ENCODE data around the gene NGEF.

The NGEF gene, protein sequence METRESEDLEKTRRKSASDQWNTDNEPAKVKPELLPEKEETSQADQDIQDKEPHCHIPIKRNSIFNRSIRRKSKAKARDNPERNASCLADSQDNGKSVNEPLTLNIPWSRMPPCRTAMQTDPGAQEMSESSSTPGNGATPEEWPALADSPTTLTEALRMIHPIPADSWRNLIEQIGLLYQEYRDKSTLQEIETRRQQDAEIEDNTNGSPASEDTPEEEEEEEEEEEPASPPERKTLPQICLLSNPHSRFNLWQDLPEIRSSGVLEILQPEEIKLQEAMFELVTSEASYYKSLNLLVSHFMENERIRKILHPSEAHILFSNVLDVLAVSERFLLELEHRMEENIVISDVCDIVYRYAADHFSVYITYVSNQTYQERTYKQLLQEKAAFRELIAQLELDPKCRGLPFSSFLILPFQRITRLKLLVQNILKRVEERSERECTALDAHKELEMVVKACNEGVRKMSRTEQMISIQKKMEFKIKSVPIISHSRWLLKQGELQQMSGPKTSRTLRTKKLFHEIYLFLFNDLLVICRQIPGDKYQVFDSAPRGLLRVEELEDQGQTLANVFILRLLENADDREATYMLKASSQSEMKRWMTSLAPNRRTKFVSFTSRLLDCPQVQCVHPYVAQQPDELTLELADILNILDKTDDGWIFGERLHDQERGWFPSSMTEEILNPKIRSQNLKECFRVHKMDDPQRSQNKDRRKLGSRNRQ

DNA sequence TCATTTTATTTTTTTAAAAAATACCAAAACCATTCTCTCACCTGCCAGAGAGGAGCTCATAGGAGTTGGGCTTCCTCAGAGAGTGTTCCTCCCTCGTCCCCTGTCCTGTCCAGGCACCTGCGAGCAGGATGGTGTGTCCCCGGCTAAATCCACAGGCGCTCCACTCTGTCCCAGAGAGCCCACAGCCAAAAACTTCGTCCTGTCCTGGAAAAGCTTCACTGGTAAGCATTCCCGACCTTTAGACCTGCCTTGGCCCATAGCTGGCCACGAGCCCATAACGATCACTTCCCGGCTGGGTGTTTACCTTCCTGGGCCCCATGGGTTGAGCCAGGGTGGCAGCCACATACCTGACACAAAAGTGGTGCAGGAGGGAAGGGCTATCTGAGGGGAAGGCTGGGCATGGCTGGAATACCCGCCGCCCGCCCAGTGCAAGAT lies at the start of gene NGEF:
TSS of gene NGEF (minus strand) at position 230 of the 435 bp plus-strand sequence. CDS start 38,366 bp downstream, outside the sequence.
- TF ChIP-seq, protein P1, sequence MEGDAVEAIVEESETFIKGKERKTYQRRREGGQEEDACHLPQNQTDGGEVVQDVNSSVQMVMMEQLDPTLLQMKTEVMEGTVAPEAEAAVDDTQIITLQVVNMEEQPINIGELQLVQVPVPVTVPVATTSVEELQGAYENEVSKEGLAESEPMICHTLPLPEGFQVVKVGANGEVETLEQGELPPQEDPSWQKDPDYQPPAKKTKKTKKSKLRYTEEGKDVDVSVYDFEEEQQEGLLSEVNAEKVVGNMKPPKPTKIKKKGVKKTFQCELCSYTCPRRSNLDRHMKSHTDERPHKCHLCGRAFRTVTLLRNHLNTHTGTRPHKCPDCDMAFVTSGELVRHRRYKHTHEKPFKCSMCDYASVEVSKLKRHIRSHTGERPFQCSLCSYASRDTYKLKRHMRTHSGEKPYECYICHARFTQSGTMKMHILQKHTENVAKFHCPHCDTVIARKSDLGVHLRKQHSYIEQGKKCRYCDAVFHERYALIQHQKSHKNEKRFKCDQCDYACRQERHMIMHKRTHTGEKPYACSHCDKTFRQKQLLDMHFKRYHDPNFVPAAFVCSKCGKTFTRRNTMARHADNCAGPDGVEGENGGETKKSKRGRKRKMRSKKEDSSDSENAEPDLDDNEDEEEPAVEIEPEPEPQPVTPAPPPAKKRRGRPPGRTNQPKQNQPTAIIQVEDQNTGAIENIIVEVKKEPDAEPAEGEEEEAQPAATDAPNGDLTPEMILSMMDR (IDR thresholded peaks at IDR 0.05) = no peak

DNA sequence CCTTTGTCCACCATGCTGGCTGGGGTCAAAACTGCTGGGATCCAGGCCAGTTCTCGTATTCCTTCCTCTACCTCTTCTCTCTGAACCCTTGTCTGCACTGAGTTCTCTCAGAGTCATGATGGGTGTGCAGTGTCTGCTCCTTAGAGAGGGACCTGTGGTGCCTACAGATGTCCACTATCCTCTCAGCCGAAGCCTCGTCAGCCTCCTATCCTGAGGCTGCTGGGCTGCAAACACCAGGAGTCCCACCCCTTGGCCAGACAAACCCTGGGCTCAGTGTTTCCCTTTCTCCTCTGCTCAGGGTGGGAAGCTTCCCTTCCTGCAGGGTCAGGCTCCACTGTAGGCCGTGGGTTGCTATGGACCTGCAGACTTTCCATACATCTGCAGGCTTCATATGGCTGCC lies 49.4 kb upstream of the NGEF start:
- TF ChIP-seq, protein P1 (IDR thresholded peaks at IDR 0.05) = no peak

DNA sequence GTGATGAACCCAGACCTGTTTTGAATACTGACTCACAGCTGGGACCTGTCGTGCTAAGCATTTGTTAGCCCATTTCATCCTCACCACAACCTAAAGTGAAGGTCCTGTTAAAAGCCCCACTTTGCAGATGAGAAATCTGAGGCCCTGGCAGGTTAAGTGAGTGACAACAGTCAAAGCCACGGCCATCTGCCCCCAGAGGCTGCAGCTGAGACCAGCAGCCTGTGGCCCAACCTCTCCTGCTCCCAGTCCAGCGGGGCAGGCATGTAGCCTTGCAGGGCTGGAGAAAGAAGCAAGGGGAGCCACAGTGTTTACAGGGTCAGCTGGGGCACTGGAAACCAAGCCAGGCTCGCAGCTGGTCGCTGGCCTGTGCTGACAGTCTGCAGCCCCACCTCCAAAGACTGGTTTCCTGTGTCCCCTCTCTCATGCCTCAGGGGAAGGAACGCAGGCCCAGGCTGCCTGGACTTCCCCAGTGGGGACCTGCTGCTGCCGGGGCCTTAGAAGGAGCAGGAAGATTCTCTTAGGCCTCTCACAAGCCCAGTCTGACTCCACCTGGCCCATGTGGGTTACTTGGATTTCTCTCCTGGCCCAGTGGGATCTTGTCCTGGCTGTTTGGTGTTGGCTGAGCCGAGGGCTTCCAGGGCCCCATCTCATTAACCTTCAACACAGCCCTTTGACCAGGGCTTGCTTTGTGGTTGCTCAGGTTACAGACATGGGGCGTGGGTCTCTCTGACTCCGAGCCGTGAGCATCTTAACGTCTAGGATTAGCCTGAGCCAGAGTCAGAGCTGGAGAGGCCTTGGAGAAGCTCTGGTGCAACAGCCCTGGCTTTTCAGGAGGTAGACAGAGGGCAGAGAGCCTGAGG lies 48.8 kb upstream of the NGEF start:
- TF ChIP-seq, protein P1 (IDR thresholded peaks at IDR 0.05) = no peak

DNA sequence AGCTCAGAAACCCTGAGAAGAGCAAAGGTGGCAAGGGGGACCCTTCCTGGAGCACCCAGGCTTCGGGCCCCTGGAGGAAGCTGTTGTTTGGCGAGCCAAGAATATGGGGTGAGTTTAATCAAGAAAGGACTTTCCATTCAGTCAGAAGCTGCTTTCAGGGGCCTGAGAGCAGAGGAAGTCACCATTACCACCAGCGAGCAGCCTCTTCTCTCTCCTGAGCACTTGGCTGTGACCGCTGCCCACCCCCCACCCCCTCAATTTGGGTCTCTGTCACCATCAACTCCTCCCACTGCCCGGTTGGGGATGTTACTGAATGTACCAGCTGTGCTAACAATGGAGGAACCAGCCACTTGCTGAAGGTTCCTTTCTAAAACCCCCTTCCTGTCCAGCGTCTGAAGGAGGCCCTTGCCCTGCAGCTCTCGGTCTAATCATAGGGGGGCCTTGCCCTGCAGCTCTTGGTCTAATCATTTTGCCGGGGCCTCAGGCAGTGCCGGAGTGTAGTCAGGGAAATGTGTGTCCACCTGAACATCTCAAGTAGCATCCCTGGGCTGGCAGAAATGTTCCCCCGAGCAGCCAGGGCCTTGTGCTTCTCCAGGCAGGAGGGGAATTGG lies 48.0 kb upstream of the NGEF start:
- TF ChIP-seq, protein P1 (IDR thresholded peaks at IDR 0.05) = no peak

DNA sequence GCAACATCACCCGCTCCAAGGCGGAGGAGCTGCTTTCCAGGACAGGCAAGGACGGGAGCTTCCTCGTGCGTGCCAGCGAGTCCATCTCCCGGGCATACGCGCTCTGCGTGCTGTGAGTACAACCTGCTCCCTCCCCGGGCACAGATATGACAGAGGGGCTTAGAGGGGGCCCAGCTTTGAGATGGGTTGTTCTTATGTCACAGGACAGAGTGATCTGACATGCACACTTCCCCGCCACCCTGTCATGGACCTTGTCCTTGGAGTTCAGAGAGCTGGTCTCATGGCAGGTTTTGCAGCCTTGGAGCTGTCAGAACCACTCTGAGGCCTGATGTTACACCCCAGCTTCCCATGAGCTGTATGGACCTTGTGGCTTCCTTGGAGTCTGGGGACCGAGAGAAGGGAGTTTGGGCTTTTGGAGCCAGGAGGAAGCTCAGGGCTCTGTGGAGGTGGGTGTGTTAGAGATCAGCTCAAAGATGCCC lies 47.5 kb upstream of the NGEF start:
- TF ChIP-seq, protein P1 (IDR thresholded peaks at IDR 0.05) = no peak

DNA sequence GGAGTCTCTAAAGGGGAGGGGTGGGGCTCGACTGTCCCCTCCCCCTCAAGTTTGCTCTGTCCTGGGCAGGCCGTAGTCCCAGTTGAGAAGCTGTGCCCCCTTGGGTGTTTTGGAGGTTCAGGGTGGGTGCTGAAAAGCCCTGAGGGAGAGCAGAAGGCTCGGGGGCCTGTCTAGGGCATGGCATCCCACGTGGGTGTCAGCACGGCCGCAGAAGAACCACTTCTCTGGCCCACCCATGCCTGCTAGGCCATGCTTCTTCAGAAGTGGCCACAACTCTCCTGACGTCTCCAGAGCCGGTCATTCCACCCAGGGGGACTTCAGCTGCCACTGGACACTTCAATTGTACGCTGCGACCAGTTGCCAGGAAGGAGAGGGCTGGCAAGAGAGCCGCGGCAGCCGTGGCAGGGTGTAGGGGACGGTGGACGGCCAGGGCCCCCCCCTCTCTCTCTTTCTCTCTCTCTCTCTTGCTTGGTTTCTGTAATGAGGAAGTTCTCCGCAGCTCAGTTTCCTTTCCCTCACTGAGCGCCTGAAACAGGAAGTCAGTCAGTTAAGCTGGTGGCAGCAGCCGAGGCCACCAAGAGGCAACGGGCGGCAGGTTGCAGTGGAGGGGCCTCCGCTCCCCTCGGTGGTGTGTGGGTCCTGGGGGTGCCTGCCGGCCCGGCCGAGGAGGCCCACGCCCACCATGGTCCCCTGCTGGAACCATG lies 46.9 kb upstream of the NGEF start, which contains the start of gene INPP5D:
TSS of gene INPP5D (plus strand) at position 546 of the 704 bp plus-strand sequence. CDS start at position 683, 137 bp downstream.
- TF ChIP-seq, protein P1 (IDR thresholded peaks at IDR 0.05) = no peak

All from LNCAP (cell line).